Measurements from ENCODE around the gene KCNT1. TPM values are rescaled to one million over a fixed set of nuclear protein-coding genes. Genes with fewer than 3 reads are reported as not detected.

The KCNT1 gene
- total RNA-seq, 2 donors from 2014 or later, result 0.08 TPM; not detected in 1

DNA sequence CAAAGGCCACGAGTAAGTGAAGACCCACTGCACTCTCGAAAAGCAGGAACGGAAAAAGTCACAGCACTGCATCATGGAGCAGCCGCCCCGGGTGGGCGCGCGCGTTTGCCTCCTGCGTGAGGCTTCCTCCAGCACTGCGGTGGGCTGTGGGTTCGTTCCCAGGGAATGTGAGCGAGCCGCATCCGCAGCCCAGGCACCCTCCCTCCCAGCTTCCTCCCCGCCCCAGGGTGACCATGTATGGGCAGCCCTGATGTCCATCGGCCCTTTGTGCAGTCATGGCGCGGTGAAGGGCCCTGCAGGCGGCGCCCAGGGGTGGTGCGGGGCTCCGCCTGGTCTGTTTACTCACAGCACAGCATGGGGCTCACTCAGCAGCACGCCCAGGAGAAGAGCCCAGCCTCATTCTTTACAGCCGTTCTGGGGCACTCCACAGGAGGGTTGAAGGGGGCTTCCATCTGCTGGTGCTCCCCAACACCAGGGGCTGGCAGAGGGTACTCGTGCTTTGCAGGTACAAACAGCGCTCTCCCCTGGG, 32.7 kb downstream of the KCNT1 start:
- no peak for DNase-seq
- H3K9ac ChIP-seq (ENCODE audit: low read depth in 2 of 2, low read length in 2 of 2), result no peak overlapping the region
- intact Hi-C loops (cut with DNase I), result no loop called here
- no peaks in the 10 kb centered on the region for H3K4me1 ChIP-seq
- TF ChIP-seq, protein P1, sequence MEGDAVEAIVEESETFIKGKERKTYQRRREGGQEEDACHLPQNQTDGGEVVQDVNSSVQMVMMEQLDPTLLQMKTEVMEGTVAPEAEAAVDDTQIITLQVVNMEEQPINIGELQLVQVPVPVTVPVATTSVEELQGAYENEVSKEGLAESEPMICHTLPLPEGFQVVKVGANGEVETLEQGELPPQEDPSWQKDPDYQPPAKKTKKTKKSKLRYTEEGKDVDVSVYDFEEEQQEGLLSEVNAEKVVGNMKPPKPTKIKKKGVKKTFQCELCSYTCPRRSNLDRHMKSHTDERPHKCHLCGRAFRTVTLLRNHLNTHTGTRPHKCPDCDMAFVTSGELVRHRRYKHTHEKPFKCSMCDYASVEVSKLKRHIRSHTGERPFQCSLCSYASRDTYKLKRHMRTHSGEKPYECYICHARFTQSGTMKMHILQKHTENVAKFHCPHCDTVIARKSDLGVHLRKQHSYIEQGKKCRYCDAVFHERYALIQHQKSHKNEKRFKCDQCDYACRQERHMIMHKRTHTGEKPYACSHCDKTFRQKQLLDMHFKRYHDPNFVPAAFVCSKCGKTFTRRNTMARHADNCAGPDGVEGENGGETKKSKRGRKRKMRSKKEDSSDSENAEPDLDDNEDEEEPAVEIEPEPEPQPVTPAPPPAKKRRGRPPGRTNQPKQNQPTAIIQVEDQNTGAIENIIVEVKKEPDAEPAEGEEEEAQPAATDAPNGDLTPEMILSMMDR (IDR thresholded peaks at IDR 0.05), result no peak
- no peak overlapping the region for H3K4me3 ChIP-seq
- no peak overlapping the region for H3K27ac ChIP-seq
- peaks cover 4% of the 10 kb centered on the region for H3K27me3 ChIP-seq
- H3K9me3 ChIP-seq, result no peaks in the 10 kb centered on the region
- H3K36me3 ChIP-seq, result no peaks in the 10 kb centered on the region

DNA sequence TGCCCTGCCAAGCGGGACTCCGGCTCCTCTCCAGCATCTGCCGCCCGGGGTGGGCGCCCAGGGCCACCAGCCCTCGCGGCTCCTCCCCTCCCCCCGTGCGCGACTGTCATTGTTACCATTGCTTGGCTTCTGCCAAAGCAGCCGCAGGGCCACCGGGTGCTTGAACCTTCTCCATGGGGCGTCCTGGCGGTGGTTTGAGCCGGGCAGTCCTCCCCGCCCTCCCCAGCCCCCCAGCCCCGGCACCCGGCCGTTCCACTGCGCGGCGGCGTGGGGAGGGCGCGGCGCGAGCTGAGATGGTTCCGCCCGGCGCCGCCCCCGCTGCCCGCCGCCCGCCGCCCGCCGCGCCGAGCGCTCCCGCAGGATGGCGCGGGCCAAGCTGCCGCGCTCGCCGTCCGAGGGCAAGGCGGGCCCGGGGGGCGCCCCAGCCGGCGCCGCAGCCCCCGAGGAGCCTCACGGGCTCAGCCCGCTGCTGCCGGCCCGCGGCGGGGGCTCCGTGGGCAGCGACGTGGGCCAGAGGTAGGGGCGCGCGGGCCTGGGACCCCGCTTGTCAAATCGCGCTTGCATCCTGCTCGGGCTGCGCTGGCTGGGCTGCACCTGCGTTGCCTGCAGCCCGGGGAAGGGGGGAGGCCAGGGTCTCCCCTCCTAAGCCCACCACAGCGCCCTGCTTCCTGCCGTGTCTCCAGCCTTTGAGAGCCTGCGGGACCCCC, 34.4 kb downstream of the KCNT1 start:
- H3K4me1 ChIP-seq, result no peaks in the 10 kb centered on the region
- H3K36me3 ChIP-seq, result no peaks in the 10 kb centered on the region
- H3K27ac ChIP-seq, result no peak overlapping the region
- H3K9ac ChIP-seq (ENCODE audit: low read depth in 2 of 2, low read length in 2 of 2), result no peak overlapping the region
- intact Hi-C loops (cut with DNase I), result no loop called here
- peaks cover 4% of the 10 kb centered on the region for H3K27me3 ChIP-seq
- no peaks in the 10 kb centered on the region for H3K9me3 ChIP-seq
- H3K4me3 ChIP-seq, result no peak overlapping the region
- no peak for DNase-seq
- TF ChIP-seq, protein P1 (IDR thresholded peaks at IDR 0.05), result no peak

DNA sequence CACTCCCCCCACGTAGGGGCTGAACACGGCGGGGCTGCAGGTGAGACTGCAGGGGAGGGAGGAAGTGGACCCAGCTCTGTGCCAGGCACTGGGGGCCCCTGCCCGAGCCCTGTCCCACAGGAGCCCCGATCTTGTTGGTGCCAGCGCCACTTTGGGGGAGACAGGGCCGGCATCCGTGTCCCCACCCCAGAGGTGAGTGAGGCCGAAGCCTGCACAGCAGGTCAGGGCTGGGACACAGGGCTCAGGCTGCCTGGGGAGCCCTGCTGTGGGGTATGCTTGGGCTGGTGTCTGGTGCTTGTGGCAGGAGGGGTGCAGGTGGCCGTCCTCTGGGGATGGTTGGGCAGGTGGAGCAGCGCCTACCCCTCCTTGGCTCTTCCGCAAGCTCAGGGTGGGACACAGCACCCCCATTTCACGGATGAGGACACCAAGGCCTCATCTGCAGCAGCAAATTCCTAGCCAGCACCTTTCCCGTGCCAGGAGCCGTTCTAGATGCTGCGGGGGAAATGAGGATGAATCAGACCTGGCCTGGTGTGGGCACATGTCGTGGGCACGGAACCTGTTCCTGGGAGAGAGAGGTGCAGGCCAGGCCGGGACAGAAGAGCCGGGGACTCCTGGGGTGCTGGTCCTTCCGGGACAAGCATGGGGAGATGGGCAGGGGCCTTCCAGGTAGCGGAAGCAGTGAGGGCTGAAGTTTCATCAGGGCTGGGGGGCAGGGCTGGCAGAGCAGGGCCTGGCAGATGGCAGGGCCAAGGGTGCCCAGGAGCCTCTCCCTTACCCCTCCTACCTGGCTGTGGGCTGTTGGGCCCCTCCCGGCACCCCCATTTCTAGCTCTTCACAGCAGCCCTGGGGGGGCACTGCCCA, 35.2 kb downstream of the KCNT1 start:
- Histone ChIP-seq H3K27me3 (peaks cover 4% of the 10 kb centered on the region), H3K27ac (no peak overlapping the region), H3K9ac (ENCODE audit: low read depth in 2 of 2, low read length in 2 of 2) (no peak overlapping the region), H3K4me1 (no peaks in the 10 kb centered on the region), H3K4me3 (no peak overlapping the region), H3K9me3 (no peaks in the 10 kb centered on the region), H3K36me3 (no peaks in the 10 kb centered on the region)
- intact Hi-C loops (cut with DNase I), result no loop called here
- TF ChIP-seq, protein P1 (IDR thresholded peaks at IDR 0.05), result no peak
- DNase-seq, result no peak

DNA sequence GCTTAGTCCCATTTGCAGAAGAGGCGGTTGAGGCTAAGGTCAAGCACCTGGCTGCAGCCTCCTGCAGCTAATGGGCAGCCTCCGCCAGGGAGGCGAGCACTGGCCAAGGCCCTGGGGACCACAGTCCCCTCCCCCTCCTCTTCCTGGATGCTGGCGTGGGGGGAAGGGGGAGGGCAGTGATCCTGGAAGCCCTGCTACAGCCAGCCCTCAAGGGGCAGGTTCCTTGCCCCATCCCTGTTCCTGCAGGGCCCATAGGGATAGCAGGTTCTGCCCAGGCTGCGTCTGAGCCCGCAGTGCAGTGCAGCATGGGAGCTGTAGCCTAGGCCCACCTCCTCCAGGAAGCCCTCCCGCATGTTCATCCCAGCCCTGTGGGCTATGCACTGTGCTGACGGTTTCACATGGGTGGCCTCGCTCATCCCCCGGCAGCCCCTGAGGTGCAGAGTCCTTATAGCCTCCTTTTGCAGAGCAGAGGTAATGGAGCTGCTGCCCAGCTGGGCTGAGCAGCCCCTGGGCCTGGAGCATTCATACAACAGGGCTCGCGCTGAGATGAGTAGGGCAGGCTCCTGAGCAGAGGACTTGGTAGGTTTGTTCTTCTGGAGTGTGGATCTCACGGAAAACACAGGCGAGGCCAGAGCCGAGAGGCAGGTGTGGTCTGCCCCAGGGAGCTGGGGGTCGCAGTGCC, 36.0 kb downstream of the KCNT1 start:
- Histone ChIP-seq H3K27ac (no peak overlapping the region), H3K4me3 (no peak overlapping the region), H3K9ac (ENCODE audit: low read depth in 2 of 2, low read length in 2 of 2) (no peak overlapping the region), H3K36me3 (no peaks in the 10 kb centered on the region), H3K9me3 (no peaks in the 10 kb centered on the region), H3K4me1 (no peaks in the 10 kb centered on the region), H3K27me3 (peaks cover 4% of the 10 kb centered on the region)
- intact Hi-C loops (cut with DNase I), result no loop called here
- TF ChIP-seq, protein P1 (IDR thresholded peaks at IDR 0.05), result no peak
- no peak for DNase-seq

Measured in colonic mucosa (tissue), 4 donors.